Measurements from ENCODE around the gene WT1. TPM values are rescaled to one million over a fixed set of nuclear protein-coding genes. Genes with fewer than 3 reads are reported as not detected.

WT1 gene
- total and polyA plus RNA-seq, 2 of the 4 experiments (the other 2 are of a cell fraction): not detected

DNA sequence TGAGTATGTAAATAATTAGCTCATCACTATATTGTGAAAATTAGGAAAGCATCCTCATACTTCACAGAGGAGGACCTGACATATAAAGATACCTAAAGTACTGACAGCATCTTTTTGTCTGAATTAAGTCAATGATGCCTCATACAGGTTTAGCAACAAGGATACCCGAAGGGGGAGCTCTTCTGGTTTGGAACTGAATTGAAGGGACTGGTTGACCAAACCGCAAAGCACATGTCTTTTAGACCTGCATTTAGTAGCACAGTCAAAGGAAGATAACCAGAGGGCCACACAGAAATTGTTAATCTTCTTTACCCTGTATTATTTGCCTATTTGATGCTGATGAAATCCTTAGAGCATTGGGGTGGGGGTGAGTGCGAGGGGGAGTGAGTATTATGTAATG is 12.9 kb upstream of the WT1 start:
- Histone ChIP-seq H2AK5ac (ENCODE audit: low read depth, low read length) (no peak overlapping the region), H3K36me3 (ENCODE audit: control insufficient read depth, insufficient read depth, low read length) (no peaks in the 10 kb centered on the region), H3K4ac (ENCODE audit: low read depth, low read length) (no peak overlapping the region), H3K27ac (ENCODE audit: insufficient read depth, low read length) (no peak overlapping the region), H3K9ac (ENCODE audit: low read depth, low read length) (no peak overlapping the region), H3K18ac (ENCODE audit: low read depth, low read length) (no peak overlapping the region), H4K5ac (ENCODE audit: low read depth, low read length) (no peak overlapping the region), H2BK15ac (ENCODE audit: low read depth, low read length) (no peak overlapping the region), H4K91ac (ENCODE audit: insufficient read depth, low read depth, low read length) (no peak overlapping the region), H2AFZ (replicated peaks; ENCODE audit: low read length, poor library complexity) (no peak overlapping the region), H3K9me1 (ENCODE audit: insufficient read depth, low read length) (no peaks in the 10 kb centered on the region), H3K14ac (replicated peaks; ENCODE audit: low read depth, low read length) (no peak overlapping the region), H3K4me1 (ENCODE audit: control insufficient read depth, insufficient read depth, low read length) (no peaks in the 10 kb centered on the region), H3K4me2 (ENCODE audit: low read depth, low read length) (no peak overlapping the region), H2AK9ac (replicated peaks; ENCODE audit: low read depth, low read length, poor library complexity) (no peak overlapping the region), H3K9me3 (ENCODE audit: control insufficient read depth, insufficient read depth, low read length) (no peaks in the 10 kb centered on the region), H4K20me1 (ENCODE audit: insufficient read depth, low read length) (no peaks in the 10 kb centered on the region), H2BK120ac (ENCODE audit: low read depth, low read length) (no peak overlapping the region), H2BK5ac (ENCODE audit: low read depth, low read length, poor library complexity, severe bottlenecking) (no peak overlapping the region), H2BK20ac (ENCODE audit: low read depth, low read length) (no peak overlapping the region), H3K23ac (ENCODE audit: low read depth, low read length) (no peak overlapping the region), H3K79me1 (ENCODE audit: low read depth in 1 of 2, low read length in 2 of 2) (no peaks in the 10 kb centered on the region), H4K8ac (ENCODE audit: low read depth in 2 of 2, low read length in 2 of 2) (no peak overlapping the region), H3K4me3 (ENCODE audit: insufficient read depth, low read depth, low read length) (no peak overlapping the region), H3K56ac (ENCODE audit: extremely low read depth, insufficient read depth, low read length) (no peak overlapping the region), H3K27me3 (ENCODE audit: control insufficient read depth, insufficient read depth, low read length) (peaks cover 1% of the 10 kb centered on the region; the same call in 1 of the 2 replicates)
- CTCF ChIA-PET: no interaction called here
- intact Hi-C loops (cut with micrococcal nuclease): no loop called here
- TF ChIP-seq RCOR1 (IDR thresholded peaks at IDR 0.05; ENCODE audit: insufficient replicate concordance, low read length) (no peak), CEBPB (IDR thresholded peaks at IDR 0.05; ENCODE audit: low read depth, low read length) (no peak), FOS (IDR thresholded peaks at IDR 0.05; ENCODE audit: low read depth, low read length) (no peak), POLR2A (IDR thresholded peaks at IDR 0.05; ENCODE audit: low read depth, low read length) (no peak), CHD1 (IDR thresholded peaks at IDR 0.05; ENCODE audit: low read depth, low read length) (no peak), MAZ (IDR thresholded peaks at IDR 0.05; ENCODE audit: borderline replicate concordance, low read depth, low read length) (no peak), RFX5 (IDR thresholded peaks at IDR 0.05; ENCODE audit: low read depth, low read length) (no peak), BHLHE40 (IDR thresholded peaks at IDR 0.05; ENCODE audit: low read depth, low read length) (no peak), RAD21 (IDR thresholded peaks at IDR 0.05; ENCODE audit: low read length) (no peak), CTCF (conservative IDR thresholded peaks at IDR 0.05; ENCODE audit: low read depth, low read length) (no peak), SMC3 (IDR thresholded peaks at IDR 0.05; ENCODE audit: low read depth, low read length) (no peak), MXI1 (IDR thresholded peaks at IDR 0.05; ENCODE audit: borderline replicate concordance, low read depth, low read length) (no peak), NFE2L2 (IDR thresholded peaks at IDR 0.05; ENCODE audit: low read depth, low read length) (no peak), MAFK (IDR thresholded peaks at IDR 0.05; ENCODE audit: low read depth, low read length) (no peak)
- TF ChIP-seq, protein P1, sequence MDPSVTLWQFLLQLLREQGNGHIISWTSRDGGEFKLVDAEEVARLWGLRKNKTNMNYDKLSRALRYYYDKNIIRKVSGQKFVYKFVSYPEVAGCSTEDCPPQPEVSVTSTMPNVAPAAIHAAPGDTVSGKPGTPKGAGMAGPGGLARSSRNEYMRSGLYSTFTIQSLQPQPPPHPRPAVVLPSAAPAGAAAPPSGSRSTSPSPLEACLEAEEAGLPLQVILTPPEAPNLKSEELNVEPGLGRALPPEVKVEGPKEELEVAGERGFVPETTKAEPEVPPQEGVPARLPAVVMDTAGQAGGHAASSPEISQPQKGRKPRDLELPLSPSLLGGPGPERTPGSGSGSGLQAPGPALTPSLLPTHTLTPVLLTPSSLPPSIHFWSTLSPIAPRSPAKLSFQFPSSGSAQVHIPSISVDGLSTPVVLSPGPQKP (IDR thresholded peaks at IDR 0.05; ENCODE audit: borderline replicate concordance, low read depth, low read length): no peak
- POLR2A ChIA-PET (ENCODE audit: unreplicated experiment): no interaction called here
- no CpG with 5 or more reads among the region's 3 CpGs for WGBS, 2 experiments (ENCODE audit: extremely low coverage in 2 of 2, insufficient read length in 1 of 2)
- in situ Hi-C loops (cut with MboI; ENCODE audit: low sequenced_read_pairs): no loop called here
- BruUV-seq (replicated peaks): no TSS peak
- no peak for DNase-seq
- no peak for ATAC-seq (ENCODE audit: low read depth)
- dilution Hi-C loops (cut with HindIII; ENCODE audit: low sequenced_read_pairs, unreplicated experiment): no loop called here
